Urothelium cell line (cell line): ENCODE data around the gene MGRN1.

Experiments used
- DNase-seq: peaks from one replicate; pipeline ENCODE4 v3.0.0; 2011; ENCODE audit warnings: low spot score, mixed read lengths
- FAIRE-seq: peaks from 2 replicates; lab custom pipeline; 2011; peaks lifted over from hg19 to GRCh38; lab: Jason Lieb, UNC

The MGRN1 gene

GRCh38 chr16:4649744-4650442 is 25.3 kb downstream of the MGRN1 start:
- FAIRE-seq (no peak), DNase-seq (no peak)

- peak; percentile 86 for DNase-seq
- FAIRE-seq: peak; percentile 87
Observed at GRCh38 chr16:4650443-4651074, 25.9 kb downstream of the MGRN1 start.

DNA sequence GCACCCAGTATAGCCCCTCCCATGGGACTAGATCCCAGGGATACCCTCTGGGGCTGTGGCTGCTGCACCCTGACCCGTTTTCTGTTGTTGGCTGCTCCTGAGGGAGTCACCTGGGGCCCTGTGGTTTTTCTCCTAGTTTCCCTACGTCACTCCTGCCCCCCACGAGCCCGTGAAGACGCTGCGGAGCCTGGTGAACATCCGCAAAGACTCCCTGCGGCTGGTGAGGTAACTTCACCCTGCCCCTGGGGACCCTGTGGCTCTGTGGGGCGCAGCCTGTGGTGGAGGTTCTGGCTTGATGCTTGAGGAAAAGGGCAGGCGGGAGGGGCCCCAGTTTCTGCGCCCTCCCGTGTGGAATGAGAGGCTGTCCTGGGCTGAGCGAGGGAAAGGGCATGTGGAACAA is 27.2 kb downstream of the MGRN1 start:
- FAIRE-seq (no peak), DNase-seq (no peak)

- no peak for FAIRE-seq
- no peak for DNase-seq
Observed at GRCh38 chr16:4652561-4652960, 27.9 kb downstream of the MGRN1 start.

- FAIRE-seq: no peak
- DNase-seq: no peak
Observed at GRCh38 chr16:4654011-4654963, 29.7 kb downstream of the MGRN1 start.

GRCh38 chr16:4654964-4655590 is 30.5 kb downstream of the MGRN1 start:
- FAIRE-seq (no peak), DNase-seq (no peak)

DNA sequence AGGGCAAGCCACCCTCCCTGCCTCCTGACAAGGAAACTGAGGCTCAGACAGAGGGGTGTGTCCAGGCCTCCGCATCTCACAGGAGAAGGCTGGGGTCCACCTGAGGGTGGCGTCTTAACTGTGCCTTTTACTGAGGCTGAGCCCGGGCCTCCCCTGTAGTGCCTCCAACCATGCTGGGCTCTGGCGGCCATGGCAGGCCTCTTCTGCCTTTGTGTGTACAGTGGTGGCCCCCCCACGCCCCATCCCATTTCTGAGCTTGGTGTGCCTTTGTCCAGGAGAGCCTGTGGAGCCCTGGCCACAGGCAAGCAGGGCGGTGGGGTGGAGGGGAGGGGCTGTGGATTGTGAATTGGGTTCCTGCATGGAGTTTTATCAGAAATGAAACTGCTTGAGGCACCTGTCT is 31.2 kb downstream of the MGRN1 start:
- DNase-seq (no peak), FAIRE-seq (no peak)

DNA sequence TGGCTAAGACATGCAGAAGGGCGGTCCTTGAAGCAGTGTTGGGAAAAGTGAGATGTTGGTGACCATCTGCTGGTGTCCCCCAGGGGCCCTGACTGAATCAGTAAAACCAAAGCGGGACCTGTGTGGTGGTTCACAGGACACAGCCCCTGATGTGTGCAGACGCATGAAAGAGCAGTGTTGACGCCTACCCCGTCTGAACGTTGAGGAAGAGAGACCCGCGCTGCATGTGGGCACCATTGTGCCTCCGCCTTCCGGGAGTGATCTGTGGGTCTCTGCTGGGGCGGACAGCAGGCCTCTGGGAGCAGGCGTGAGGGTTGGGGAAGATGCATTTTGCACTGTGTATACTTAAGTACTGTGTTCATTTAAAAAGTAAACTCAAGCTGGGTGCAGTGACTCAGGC is 31.6 kb downstream of the MGRN1 start:
- FAIRE-seq: no peak
- no peak for DNase-seq

GRCh38 chr16:4656695-4657686 is 32.4 kb downstream of the MGRN1 start:
- FAIRE-seq (no peak), DNase-seq (no peak)

GRCh38 chr16:4659363-4660353 is 35.0 kb downstream of the MGRN1 start:
- DNase-seq (no peak), FAIRE-seq (no peak)

GRCh38 chr16:4660454-4661007 is 35.9 kb downstream of the MGRN1 start:
- FAIRE-seq (no peak), DNase-seq (peak; percentile 60)

GRCh38 chr16:4661661-4662060 is 37.0 kb downstream of the MGRN1 start:
- DNase-seq: no peak
- no peak for FAIRE-seq

DNA sequence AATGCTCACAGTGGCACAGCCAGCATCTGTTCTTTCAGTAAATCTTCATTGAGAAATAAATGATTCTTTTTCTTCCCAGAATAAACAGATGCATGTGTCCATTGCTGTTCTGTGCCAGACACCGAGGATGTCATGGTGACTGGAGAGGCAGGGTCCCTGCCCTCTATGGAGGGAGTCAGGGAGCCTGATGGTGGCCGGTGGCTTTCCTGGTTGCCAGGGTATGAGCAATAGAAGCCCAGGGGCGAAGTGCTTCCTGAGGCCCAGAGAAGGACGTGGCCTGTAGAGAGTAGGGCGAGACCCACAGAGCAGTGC is 38.8 kb downstream of the MGRN1 start:
- no peak for DNase-seq
- no peak for FAIRE-seq

DNA sequence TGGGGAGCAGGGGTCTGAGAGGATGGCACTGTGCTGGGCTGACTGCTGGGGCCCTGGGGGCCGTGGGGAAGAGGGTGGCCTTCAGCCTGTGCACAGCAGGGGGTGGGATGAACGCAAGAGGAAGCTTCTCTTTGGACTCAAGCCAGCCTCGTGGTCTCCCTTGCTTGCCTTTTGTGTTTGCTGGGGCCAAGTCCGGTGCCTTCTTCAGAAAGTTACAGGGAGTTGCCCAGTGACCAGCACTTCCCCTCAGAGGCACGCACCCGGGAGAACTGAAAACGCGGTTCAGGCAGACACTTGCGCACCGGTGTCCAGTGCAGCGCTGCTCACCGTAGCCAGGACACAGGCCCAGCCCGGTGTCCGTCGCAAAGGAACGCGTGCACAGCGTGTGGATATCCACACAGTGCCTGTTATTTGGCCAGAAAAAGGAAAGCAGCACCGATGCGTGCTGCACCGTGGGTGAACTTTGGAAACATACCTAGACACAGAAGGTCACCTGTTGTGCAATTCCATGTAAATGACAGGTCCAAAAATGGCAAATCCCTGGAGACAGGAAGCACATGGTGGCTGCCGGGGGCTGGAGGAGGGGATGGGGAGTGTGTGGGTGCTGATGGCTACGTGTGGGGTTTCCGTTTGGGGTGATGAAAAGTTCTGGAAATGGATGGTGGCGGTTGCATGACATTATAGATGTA is 39.3 kb downstream of the MGRN1 start:
- FAIRE-seq: no peak
- no peak for DNase-seq

- FAIRE-seq: no peak
- DNase-seq: no peak
Observed at GRCh38 chr16:4664538-4665418, 40.2 kb downstream of the MGRN1 start.

DNA sequence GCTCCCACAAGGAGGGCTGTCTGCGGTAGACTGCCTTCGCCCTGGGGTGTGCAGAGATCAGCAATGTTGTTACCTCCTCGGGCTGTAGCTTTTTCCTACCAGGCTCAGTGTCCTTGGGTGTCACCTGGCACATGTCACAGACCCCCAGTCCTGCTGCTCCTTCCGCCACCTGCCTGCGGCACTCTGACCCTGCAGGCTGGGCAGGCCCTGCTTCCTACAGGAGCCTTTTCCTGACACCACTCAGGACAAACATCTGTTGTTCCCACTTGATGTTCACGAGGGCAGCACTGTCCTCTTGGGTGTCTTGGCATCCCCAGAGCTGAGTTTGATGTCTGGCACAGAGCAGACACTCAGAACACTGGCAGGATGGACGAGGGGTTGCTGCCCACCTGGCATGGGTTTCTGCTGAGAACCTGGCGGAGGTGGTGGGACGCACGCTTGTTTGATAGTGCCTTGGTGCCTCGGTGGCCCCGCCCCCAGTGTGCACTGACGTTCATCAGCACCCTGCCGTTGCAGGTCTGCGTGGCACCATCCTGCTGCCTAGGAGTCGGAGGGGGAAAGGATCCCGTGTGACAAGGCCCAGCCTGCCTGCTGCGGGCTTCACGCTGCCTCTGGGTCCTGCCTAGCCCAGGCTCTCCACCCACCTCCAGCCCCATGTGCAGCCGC is 42.0 kb downstream of the MGRN1 start:
- DNase-seq (no peak), FAIRE-seq (no peak)
